Activated CD4-positive, alpha-beta T cell treated with anti-CD3 and anti-CD28 coated beads, Interleukin-2, amount 10 ng/mL, durations not matched to agents 24 days and 14 days (primary cell): ENCODE measurements around the gene CHD6. TPM values are rescaled to one million over a fixed set of nuclear protein-coding genes. Genes with fewer than 3 reads are reported as not detected.
"Not testable (repeated sequence)": the region's sequence is repeated elsewhere in the genome, so short reads cannot be mapped to it uniquely, and the experiment has no call there.

Experiments
- DNase-seq: peaks from one replicate; pipeline ENCODE4 v3.0.0; 2022
- H3K27ac Mint-ChIP-seq: one replicate; pipeline ENCODE4 v1.8.0; 2022; ENCODE audit warnings: mild to moderate bottlenecking, mixed read lengths
- H3K27me3 Mint-ChIP-seq: one replicate; pipeline ENCODE4 v1.8.0; 2022; ENCODE audit warnings: mixed read lengths
- H3K36me3 Mint-ChIP-seq: one replicate; pipeline ENCODE4 v1.8.0; 2022; ENCODE audit warnings: low read depth, mild to moderate bottlenecking, mixed read lengths
- H3K4me1 Mint-ChIP-seq: one replicate; pipeline ENCODE4 v1.8.0; 2021; ENCODE audit warnings: mixed read lengths
- H3K4me3 Mint-ChIP-seq: one replicate; pipeline ENCODE4 v1.8.0; 2022; ENCODE audit warnings: mild to moderate bottlenecking, moderate library complexity, mixed read lengths
- H3K9me3 Mint-ChIP-seq: one replicate; pipeline ENCODE4 v1.8.0; 2021; ENCODE audit warnings: mixed read lengths
- intact Hi-C: fragments of 100-400 bp; cut with micrococcal nuclease; formaldehyde crosslinking; loops from one replicate; pipeline ENCODE4 v1.15.1; 2023
- total RNA-seq: library from RNA; stranded (reverse); gene quantifications from 2 replicates; pipeline ENCODE4 v1.2.3, GENCODE V29; 2022

The CHD6 gene
- total RNA-seq, 1 donor from 2014 or later: 31.8 TPM

GRCh38 chr20:41553142-41553879, 64.9 kb downstream of the CHD6 start:
- H3K4me1 Mint-ChIP-seq: no peaks in the 10 kb centered on the region
- intact Hi-C loops: no loop called here
- peaks cover 12% of the 10 kb centered on the region for H3K9me3 Mint-ChIP-seq
- no peak overlapping the region for H3K27ac Mint-ChIP-seq
- no peak overlapping the region for H3K4me3 Mint-ChIP-seq
- H3K27me3 Mint-ChIP-seq: no peaks in the 10 kb centered on the region
- peaks cover 27% of the 10 kb centered on the region for H3K36me3 Mint-ChIP-seq
- no peak for DNase-seq

DNA sequence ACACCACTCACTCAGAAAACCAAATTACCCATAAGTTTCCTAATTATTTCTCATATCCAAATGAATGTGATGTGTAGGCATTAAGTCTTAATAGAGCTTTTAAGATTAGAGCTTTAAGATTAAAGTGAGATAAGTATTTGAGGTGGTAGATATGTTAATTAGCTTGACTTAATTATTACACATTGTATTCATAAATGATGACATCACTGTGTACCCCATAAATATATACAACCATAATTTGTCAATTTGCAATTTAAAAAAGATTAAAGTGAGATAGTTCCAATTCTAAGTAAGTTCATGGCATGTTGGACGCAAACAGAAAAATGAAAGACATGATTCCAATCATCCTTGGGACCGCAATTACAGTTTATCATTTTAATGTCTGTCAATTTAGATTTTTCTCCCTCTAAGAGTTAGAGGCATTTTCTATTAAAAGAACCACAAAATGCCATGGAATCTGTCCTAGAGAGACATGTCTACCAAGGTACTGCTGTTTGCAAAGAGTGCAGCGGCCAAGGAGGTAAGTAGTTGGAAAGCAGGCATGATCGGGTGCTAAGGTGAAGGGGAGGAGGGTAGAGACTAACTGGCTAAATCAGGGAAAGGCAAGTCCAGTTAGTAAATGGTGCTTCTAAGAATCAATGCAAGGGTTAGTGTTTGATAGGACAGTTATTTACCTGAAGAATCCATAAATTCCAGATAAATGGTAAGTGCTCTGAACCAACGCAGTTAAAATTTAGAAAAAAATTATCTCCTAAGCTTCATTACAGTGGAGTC, 65.7 kb downstream of the CHD6 start:
- Mint-ChIP-seq H3K4me3 (no peak overlapping the region), H3K4me1 (no peaks in the 10 kb centered on the region), H3K9me3 (peaks cover 12% of the 10 kb centered on the region), H3K27ac (no peak overlapping the region), H3K27me3 (no peaks in the 10 kb centered on the region), H3K36me3 (peaks cover 27% of the 10 kb centered on the region)
- DNase-seq: no peak
- intact Hi-C loops: no loop called here

DNA sequence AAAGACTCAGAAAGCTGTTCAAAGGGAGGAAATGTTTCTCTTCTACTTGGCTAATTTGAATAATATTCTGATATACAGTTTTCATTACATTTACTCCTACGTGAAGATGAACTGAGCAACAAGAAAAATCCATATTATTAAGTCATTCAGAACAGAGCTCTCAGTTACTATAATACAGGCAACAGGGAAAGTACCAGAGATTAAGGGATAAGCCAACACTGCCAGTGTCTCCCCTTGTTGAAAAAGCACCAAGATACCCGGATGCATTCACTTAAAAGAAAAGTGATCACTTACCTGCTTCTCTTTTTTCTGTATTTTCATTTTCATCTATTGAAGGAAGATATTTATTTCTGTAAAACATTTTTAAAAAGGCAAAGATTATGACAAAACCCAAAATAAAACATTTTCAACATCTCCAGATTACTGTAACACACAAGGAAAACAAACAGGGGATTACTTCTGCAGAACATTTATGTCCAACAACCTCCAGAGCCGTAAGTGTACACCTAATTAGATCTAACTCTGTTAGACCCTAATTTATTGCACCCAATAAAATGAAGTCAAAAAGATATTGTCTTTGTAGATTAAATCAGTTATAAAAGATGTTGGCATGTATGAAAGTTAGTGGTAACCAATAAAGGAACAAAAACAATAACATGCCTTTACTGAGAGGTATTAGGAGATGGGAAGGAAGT, 67.0 kb downstream of the CHD6 start:
- Mint-ChIP-seq H3K4me3 (no peak overlapping the region), H3K36me3 (peaks cover 23% of the 10 kb centered on the region), H3K27me3 (no peaks in the 10 kb centered on the region), H3K27ac (no peak overlapping the region), H3K9me3 (peaks cover 8% of the 10 kb centered on the region), H3K4me1 (no peaks in the 10 kb centered on the region)
- no peak for DNase-seq
- intact Hi-C loops: no loop called here

- no peak for DNase-seq
- Mint-ChIP-seq H3K4me1 (no peaks in the 10 kb centered on the region), H3K4me3 (no peak overlapping the region), H3K27ac (no peak overlapping the region), H3K9me3 (peaks cover 8% of the 10 kb centered on the region), H3K27me3 (no peaks in the 10 kb centered on the region), H3K36me3 (peaks cover 12% of the 10 kb centered on the region)
- intact Hi-C loops: no loop called here
These were observed 71.0 kb downstream of the CHD6 start for GRCh38 chr20:41547221-41547620.

GRCh38 chr20:41546535-41546934, 71.6 kb downstream of the CHD6 start:
- H3K36me3 Mint-ChIP-seq: peaks cover 12% of the 10 kb centered on the region

GRCh38 chr20:41544472-41544871, 73.7 kb downstream of the CHD6 start:
- Mint-ChIP-seq H3K4me3 (no peak overlapping the region), H3K27ac (no peak overlapping the region), H3K27me3 (no peaks in the 10 kb centered on the region), H3K4me1 (no peaks in the 10 kb centered on the region), H3K9me3 (no peaks in the 10 kb centered on the region), H3K36me3 (peaks cover 2% of the 10 kb centered on the region)
- intact Hi-C loops: no loop called here
- DNase-seq: no peak

More at GRCh38 chr20:41546535-41546934, 71.6 kb downstream of the CHD6 start:
- Mint-ChIP-seq H3K4me3 (no peak overlapping the region), H3K9me3 (peaks cover 8% of the 10 kb centered on the region), H3K27me3 (no peaks in the 10 kb centered on the region), H3K4me1 (no peaks in the 10 kb centered on the region), H3K27ac (no peak overlapping the region)
- DNase-seq: no peak
- intact Hi-C loops: no loop called here

DNA sequence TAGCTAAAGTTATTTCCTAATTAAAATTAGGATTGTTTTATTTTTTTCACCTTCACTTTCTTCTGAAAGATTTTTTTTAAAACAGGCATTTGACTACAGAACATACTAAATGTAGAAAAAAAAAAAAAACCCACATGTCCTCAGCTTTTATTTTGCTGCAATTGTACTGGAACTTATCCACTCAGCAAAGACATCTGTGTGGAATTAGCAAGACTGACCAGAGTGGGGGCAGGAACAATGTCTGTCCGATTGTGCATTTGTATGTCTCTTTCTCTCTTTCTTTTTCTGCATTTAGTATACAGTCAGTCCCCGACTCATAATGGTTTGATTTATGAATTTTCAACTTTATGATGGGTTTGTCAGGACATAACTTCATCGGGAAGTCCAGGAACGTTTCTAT, 77.3 kb downstream of the CHD6 start:
- peaks cover 16% of the 10 kb centered on the region for H3K36me3 Mint-ChIP-seq
- H3K4me1 Mint-ChIP-seq: peaks cover 2% of the 10 kb centered on the region
- DNase-seq: no peak
- no peaks in the 10 kb centered on the region for H3K27me3 Mint-ChIP-seq
- H3K4me3 Mint-ChIP-seq: no peak overlapping the region
- intact Hi-C loops: no loop called here
- no peaks in the 10 kb centered on the region for H3K9me3 Mint-ChIP-seq
- no peak overlapping the region for H3K27ac Mint-ChIP-seq

- intact Hi-C loops: no loop called here
- H3K27ac Mint-ChIP-seq: no peak overlapping the region
- peaks cover 16% of the 10 kb centered on the region for H3K36me3 Mint-ChIP-seq
- DNase-seq: no peak
- no peak overlapping the region for H3K4me3 Mint-ChIP-seq
- H3K4me1 Mint-ChIP-seq: peaks cover 2% of the 10 kb centered on the region
- no peaks in the 10 kb centered on the region for H3K27me3 Mint-ChIP-seq
- H3K9me3 Mint-ChIP-seq: no peaks in the 10 kb centered on the region
These were observed 77.7 kb downstream of the CHD6 start for GRCh38 chr20:41540459-41540858.

- H3K36me3 Mint-ChIP-seq: peaks cover 16% of the 10 kb centered on the region
- H3K4me1 Mint-ChIP-seq: peaks cover 2% of the 10 kb centered on the region
- H3K9me3 Mint-ChIP-seq: no peaks in the 10 kb centered on the region
These were observed 79.2 kb downstream of the CHD6 start for GRCh38 chr20:41538810-41539596.

GRCh38 chr20:41537865-41538264, 80.3 kb downstream of the CHD6 start:
- H3K9me3 Mint-ChIP-seq: no peaks in the 10 kb centered on the region
- H3K36me3 Mint-ChIP-seq: peaks cover 19% of the 10 kb centered on the region
- H3K27me3 Mint-ChIP-seq: no peaks in the 10 kb centered on the region
- H3K27ac Mint-ChIP-seq: no peak overlapping the region
- peaks cover 2% of the 10 kb centered on the region for H3K4me1 Mint-ChIP-seq
- intact Hi-C loops: no loop called here
- H3K4me3 Mint-ChIP-seq: no peak overlapping the region
- no peak for DNase-seq

More at GRCh38 chr20:41538810-41539596, 79.2 kb downstream of the CHD6 start:
- Mint-ChIP-seq H3K27me3 (no peaks in the 10 kb centered on the region), H3K4me3 (no peak overlapping the region), H3K27ac (no peak overlapping the region)
- intact Hi-C loops: no loop called here
- DNase-seq: no peak

GRCh38 chr20:41535551-41535950, 82.6 kb downstream of the CHD6 start:
- H3K27ac Mint-ChIP-seq, intact Hi-C loops, H3K4me3 Mint-ChIP-seq, H3K4me1 Mint-ChIP-seq, H3K9me3 Mint-ChIP-seq, DNase-seq, H3K27me3 Mint-ChIP-seq: not testable (repeated sequence)
- H3K36me3 Mint-ChIP-seq: peaks cover 28% of the 10 kb centered on the region

- Mint-ChIP-seq H3K4me3 (no peak overlapping the region), H3K36me3 (peaks cover 26% of the 10 kb centered on the region), H3K9me3 (no peaks in the 10 kb centered on the region), H3K4me1 (peaks cover 2% of the 10 kb centered on the region), H3K27me3 (no peaks in the 10 kb centered on the region), H3K27ac (no peak overlapping the region)
- no peak for DNase-seq
- intact Hi-C loops: no loop called here
These were observed 83.3 kb downstream of the CHD6 start for GRCh38 chr20:41534842-41535241.

DNA sequence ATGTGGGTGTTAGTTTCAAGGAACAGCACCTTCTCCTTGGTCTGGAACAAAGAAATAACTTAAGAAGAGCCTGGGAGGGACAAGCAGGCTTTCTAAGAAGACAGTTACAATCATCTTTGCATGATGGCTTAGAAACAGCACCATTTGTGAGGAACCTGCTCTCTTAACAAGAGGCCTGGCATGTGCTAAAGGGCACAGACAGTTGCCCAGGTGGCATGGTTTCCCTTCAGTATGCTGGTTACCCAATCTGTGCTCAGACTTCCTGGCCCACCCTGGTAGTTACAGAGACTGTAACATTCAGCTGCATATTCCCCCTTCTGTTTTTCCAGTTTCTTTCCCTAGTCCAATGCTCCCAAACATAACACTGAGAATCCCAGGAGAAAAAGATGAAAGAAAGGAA, 84.0 kb downstream of the CHD6 start:
- no peak for DNase-seq
- no peaks in the 10 kb centered on the region for H3K9me3 Mint-ChIP-seq
- peaks cover 24% of the 10 kb centered on the region for H3K36me3 Mint-ChIP-seq
- H3K4me1 Mint-ChIP-seq: peaks cover 2% of the 10 kb centered on the region
- no peak overlapping the region for H3K27ac Mint-ChIP-seq
- H3K4me3 Mint-ChIP-seq: no peak overlapping the region
- intact Hi-C loops: no loop called here
- H3K27me3 Mint-ChIP-seq: no peaks in the 10 kb centered on the region
